ENCODE measurements around the gene HIBADH. TPM values are rescaled to one million over a fixed set of nuclear protein-coding genes. Genes with fewer than 3 reads are reported as not detected.

Gene HIBADH
- total and polyA plus RNA-seq, 12 donors: 24.7 to 94.0 (median 77.7) TPM

DNA sequence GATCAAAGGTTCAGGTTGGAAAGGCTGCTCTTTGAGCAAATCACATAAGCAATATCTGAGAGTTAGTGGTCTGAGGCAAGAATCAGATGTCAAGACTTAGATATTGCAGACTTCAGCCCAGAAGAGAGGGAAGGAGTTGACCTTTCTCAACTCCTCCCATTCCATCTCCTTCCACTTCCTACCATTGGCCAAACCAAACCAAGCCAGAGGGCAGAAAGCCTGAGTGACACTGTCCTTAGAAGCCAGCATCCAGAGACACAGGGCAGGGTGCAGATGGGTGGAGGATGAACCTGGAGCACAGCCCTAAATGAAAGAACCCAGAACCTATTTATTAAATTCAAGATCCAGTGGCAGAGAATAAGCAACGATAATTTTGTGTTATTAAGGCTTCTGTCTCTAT is 180.5 kb downstream of the HIBADH start:
- Histone ChIP-seq H3K36me3 (no peaks in the 10 kb centered on the region), H3K27ac (no peak overlapping the region), H3K4me1 (no peaks in the 10 kb centered on the region), H3K4me3 (no peak overlapping the region), H3K9me3 (no peaks in the 10 kb centered on the region), H3K27me3 (no peaks in the 10 kb centered on the region)
- 91 to 95% methylated on average over 1 of the region's 1 CpG for WGBS, 2 donors
- DNase-seq (no peak), ATAC-seq (no peak)
- intact Hi-C loops (cut with DNase I): no loop called here
- TF ChIP-seq, protein P1, sequence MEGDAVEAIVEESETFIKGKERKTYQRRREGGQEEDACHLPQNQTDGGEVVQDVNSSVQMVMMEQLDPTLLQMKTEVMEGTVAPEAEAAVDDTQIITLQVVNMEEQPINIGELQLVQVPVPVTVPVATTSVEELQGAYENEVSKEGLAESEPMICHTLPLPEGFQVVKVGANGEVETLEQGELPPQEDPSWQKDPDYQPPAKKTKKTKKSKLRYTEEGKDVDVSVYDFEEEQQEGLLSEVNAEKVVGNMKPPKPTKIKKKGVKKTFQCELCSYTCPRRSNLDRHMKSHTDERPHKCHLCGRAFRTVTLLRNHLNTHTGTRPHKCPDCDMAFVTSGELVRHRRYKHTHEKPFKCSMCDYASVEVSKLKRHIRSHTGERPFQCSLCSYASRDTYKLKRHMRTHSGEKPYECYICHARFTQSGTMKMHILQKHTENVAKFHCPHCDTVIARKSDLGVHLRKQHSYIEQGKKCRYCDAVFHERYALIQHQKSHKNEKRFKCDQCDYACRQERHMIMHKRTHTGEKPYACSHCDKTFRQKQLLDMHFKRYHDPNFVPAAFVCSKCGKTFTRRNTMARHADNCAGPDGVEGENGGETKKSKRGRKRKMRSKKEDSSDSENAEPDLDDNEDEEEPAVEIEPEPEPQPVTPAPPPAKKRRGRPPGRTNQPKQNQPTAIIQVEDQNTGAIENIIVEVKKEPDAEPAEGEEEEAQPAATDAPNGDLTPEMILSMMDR (IDR thresholded peaks at IDR 0.05): no peak

DNA sequence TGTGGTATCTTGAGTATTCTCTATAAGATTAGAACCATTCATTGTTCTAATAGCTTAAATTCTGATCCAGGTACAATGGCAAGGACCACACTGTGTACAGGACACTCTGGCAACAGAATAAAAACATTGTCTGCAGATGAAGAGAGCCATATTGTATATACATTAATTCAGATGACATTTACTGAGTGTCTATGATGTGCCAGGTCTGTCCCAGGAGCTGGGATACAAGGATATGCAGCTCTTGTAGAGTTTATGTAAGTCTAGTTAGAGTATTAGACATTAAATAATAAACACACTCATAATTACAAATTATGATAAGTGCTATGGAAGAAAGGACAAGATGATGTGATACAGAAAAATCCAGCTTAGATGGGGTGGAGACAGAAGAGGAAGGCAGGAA is 184.1 kb downstream of the HIBADH start:
- ATAC-seq (no peak), DNase-seq (no peak)
- TF ChIP-seq, protein P1 (IDR thresholded peaks at IDR 0.05): no peak
- Histone ChIP-seq H3K36me3 (no peaks in the 10 kb centered on the region), H3K9me3 (no peaks in the 10 kb centered on the region), H3K27ac (no peak overlapping the region), H3K27me3 (no peaks in the 10 kb centered on the region), H3K4me3 (no peak overlapping the region), H3K4me1 (no peaks in the 10 kb centered on the region)
- intact Hi-C loops (cut with DNase I): no loop called here

DNA sequence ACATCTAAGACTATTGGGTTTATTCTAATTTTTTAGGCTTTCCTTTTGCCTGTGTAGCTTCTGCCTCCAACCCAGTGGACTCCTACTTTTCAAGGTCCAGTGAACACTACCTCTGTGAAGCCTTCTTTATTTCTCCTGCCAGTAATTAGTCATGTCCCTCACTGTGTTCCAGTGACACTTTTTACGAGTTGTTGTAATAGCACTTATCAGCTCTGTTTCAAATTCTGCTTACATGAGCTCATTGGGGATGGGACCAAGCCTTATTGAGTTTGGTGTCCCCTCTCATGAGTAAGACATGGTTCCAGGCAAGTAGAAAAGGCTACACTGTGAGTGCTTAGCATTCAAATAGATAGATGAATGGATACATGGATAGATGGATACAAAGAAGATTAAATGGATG is 184.6 kb downstream of the HIBADH start:
- Histone ChIP-seq H3K27ac (no peak overlapping the region), H3K27me3 (no peaks in the 10 kb centered on the region), H3K4me1 (no peaks in the 10 kb centered on the region), H3K4me3 (no peak overlapping the region), H3K9me3 (no peaks in the 10 kb centered on the region), H3K36me3 (no peaks in the 10 kb centered on the region)
- ATAC-seq: no peak
- TF ChIP-seq, protein P1 (IDR thresholded peaks at IDR 0.05): no peak
- intact Hi-C loops (cut with DNase I): no loop called here
- WGBS, 2 donors: 49 to 62% methylated on average over 1 of the region's 1 CpG
- DNase-seq: no peak

DNA sequence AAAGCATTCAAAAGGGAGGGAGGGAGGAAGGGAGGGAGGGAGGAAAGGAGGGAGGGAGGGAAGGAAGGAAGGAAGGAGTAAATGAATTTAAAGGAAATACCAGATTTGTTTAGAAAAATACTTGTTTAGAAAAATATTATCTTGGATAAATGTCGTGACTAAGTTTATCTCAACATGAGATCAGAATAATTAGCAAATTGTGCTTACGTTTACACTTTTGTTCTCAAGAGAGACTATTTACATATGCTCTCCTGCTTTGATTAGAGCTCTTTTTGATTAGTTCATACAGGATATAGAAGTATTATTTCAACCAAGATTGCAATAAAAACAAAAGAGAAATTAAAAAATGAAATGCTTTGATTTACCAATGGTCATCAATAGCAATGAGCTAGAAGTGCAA is 186.2 kb downstream of the HIBADH start:
- intact Hi-C loops (cut with DNase I): no loop called here
- ATAC-seq: no peak
- TF ChIP-seq, protein P1 (IDR thresholded peaks at IDR 0.05): no peak
- Histone ChIP-seq H3K36me3 (no peaks in the 10 kb centered on the region), H3K9me3 (no peaks in the 10 kb centered on the region), H3K27ac (no peak overlapping the region), H3K4me3 (no peak overlapping the region), H3K4me1 (no peaks in the 10 kb centered on the region), H3K27me3 (no peaks in the 10 kb centered on the region)
- DNase-seq: no peak
- 51 to 59% methylated on average over 2 of the region's 2 CpGs for whole genome bisulfite sequencing, 2 donors

Other genes with a start within 250 kb of the HIBADH start
- gene TAX1BP1, start 77.3 kb upstream of the HIBADH start, total RNA-seq: 100 to 1,000 TPM; 153 to 190 (median 169) TPM
- 10 to 100 TPM; 54.0 to 95.3 TPM for gene TAX1BP1, start 77.3 kb upstream of the HIBADH start, polyA plus RNA-seq

Measured in heart right ventricle (tissue), 16 donors.